Breast epithelium (tissue), 4 donors: Measurements from ENCODE around the gene MDN1. TPM values are rescaled to one million over a fixed set of nuclear protein-coding genes. Genes with fewer than 3 reads are reported as not detected.
A peak's percentile ranks its signal among the peaks of the same experiment; 100 is the strongest.

Source experiments
- DNase-seq, 2 donors: peaks; one replicate each; pipeline ENCODE4 v3.0.0-alpha.2; 2019; ENCODE audit warnings: low spot score in 2 of 2
- H3K27ac ChIP-seq, 2 donors: fragments of 200-600 bp; sonication (generic) in 1 of 2; one replicate each; pipeline ENCODE4 v1.5.1; 2016 to 2019; ENCODE audit warnings: mild to moderate bottlenecking in 1 of 2
- H3K27me3 ChIP-seq, 2 donors: fragments of 200-600 bp; sonication (generic) in 1 of 2; one replicate each; pipeline versions ENCODE4 v1.5.1 to v1.6.0; 2017 to 2019; ENCODE audit warnings: control low read depth in 1 of 2, mild to moderate bottlenecking in 1 of 2
- H3K36me3 ChIP-seq: fragments of 200-600 bp; one replicate; pipeline ENCODE4 v1.5.1; 2019
- H3K4me1 ChIP-seq, 2 donors: fragments of 200-600 bp; sonication (generic); one replicate each; pipeline ENCODE4 v1.5.1; 2016 to 2019; ENCODE audit warnings: control low read depth in 1 of 2
- H3K4me3 ChIP-seq, 3 donors: fragments of 200-600 bp; sonication (generic); 1 replicate in 2 of 3; 2 replicates in 1 of 3; pipeline ENCODE4 v1.5.1; 2016 to 2019; ENCODE audit warnings: mild to moderate bottlenecking in 3 of 3, moderate library complexity in 2 of 3
- H3K9me3 ChIP-seq, 2 donors: fragments of 200-600 bp; sonication (generic) in 1 of 2; one replicate each; pipeline ENCODE4 v1.5.1; 2016 to 2019; ENCODE audit warnings: control low read depth in 1 of 2
- CTCF ChIP-seq, 3 donors: fragments of 450-650 bp; IDR thresholded peaks; one replicate each; pipeline ENCODE4 v1.5.1; 2016 to 2017; ENCODE audit warnings: antibody characterized with exemption in 3 of 3, mild to moderate bottlenecking in 3 of 3, moderate library complexity in 3 of 3
- POLR2A ChIP-seq: fragments of 450-650 bp; IDR thresholded peaks from one replicate; pipeline ENCODE4 v1.6.1; 2016; ENCODE audit warnings: antibody characterized with exemption, mild to moderate bottlenecking, moderate library complexity
- POLR2AphosphoS5 ChIP-seq, 3 donors: sonication (generic); formaldehyde crosslinking; IDR thresholded peaks; one replicate each; pipeline ENCODE4 v1.6.1; 2017; ENCODE audit warnings: antibody characterized with exemption in 3 of 3
- intact Hi-C: fragments of 100-400 bp; cut with DNase I; formaldehyde crosslinking; loops from one replicate; pipeline ENCODE4 v1.15.1; 2023; ENCODE audit warnings: low total_unique reads
- total RNA-seq, 3 donors: library from RNA; depleted of rRNA; stranded (reverse); fragments of >200 nt; gene quantifications; one replicate each; pipeline ENCODE4 v1.1.0, GENCODE V29; 2016

MDN1 gene
- total RNA-seq, 3 donors from 2014 or later, result 24.6 to 38.8 (median 38.0) TPM

GRCh38 chr6:89661559-89661958 lies 158.0 kb downstream of the MDN1 start:
- Histone ChIP-seq H3K36me3 (no peaks in the 10 kb centered on the region), H3K4me1 (no peaks in the 10 kb centered on the region), H3K4me3 (no peak overlapping the region), H3K9me3 (no peaks in the 10 kb centered on the region), H3K27ac (no peak overlapping the region), H3K27me3 (no peaks in the 10 kb centered on the region)
- DNase-seq, result no peak
- intact Hi-C loops, result no loop called here
- TF ChIP-seq POLR2AphosphoS5 (IDR thresholded peaks at IDR 0.05) (no peak), CTCF (IDR thresholded peaks at IDR 0.05) (no peak), POLR2A (no peak)

- DNase-seq, result no peak
- Histone ChIP-seq H3K4me3 (no peak overlapping the region), H3K9me3 (no peaks in the 10 kb centered on the region), H3K27me3 (no peaks in the 10 kb centered on the region), H3K4me1 (no peaks in the 10 kb centered on the region), H3K27ac (no peak overlapping the region), H3K36me3 (no peaks in the 10 kb centered on the region)
- no peak for TF ChIP-seq CTCF (IDR thresholded peaks at IDR 0.05)
- TF ChIP-seq POLR2A, result no peak
- no peak for TF ChIP-seq POLR2AphosphoS5 (IDR thresholded peaks at IDR 0.05)
- intact Hi-C loops, result no loop called here
Observed at GRCh38 chr6:89660981-89661380, 158.6 kb downstream of the MDN1 start.

- no peak for DNase-seq
- H3K4me3 ChIP-seq, result no peak overlapping the region
- peak overlapping the region in 1 of 2 donors; percentile 25 for H3K27ac ChIP-seq
- TF ChIP-seq POLR2A (no peak), POLR2AphosphoS5 (IDR thresholded peaks at IDR 0.05) (no peak), CTCF (IDR thresholded peaks at IDR 0.05) (no peak)
- intact Hi-C loops, result no loop called here
- H3K36me3 ChIP-seq, result no peaks in the 10 kb centered on the region
- H3K4me1 ChIP-seq, result no peaks in the 10 kb centered on the region
- H3K27me3 ChIP-seq, result no peaks in the 10 kb centered on the region
- H3K9me3 ChIP-seq, result no peaks in the 10 kb centered on the region
Observed at GRCh38 chr6:89657445-89658158, 162.0 kb downstream of the MDN1 start.

- no peak overlapping the region for H3K4me3 ChIP-seq
- H3K4me1 ChIP-seq, result no peaks in the 10 kb centered on the region
- intact Hi-C loops, result no loop called here
- no peak for DNase-seq
- TF ChIP-seq POLR2AphosphoS5 (IDR thresholded peaks at IDR 0.05) (no peak), CTCF (IDR thresholded peaks at IDR 0.05) (no peak), POLR2A (no peak)
- H3K36me3 ChIP-seq, result no peaks in the 10 kb centered on the region
- no peaks in the 10 kb centered on the region for H3K27me3 ChIP-seq
- H3K27ac ChIP-seq, result no peak overlapping the region
- no peaks in the 10 kb centered on the region for H3K9me3 ChIP-seq
Observed at GRCh38 chr6:89655122-89655521, 164.5 kb downstream of the MDN1 start.

GRCh38 chr6:89650579-89650978 lies 169.0 kb downstream of the MDN1 start:
- no peaks in the 10 kb centered on the region for H3K9me3 ChIP-seq
- DNase-seq, result no peak
- TF ChIP-seq POLR2AphosphoS5 (IDR thresholded peaks at IDR 0.05) (no peak), POLR2A (no peak), CTCF (IDR thresholded peaks at IDR 0.05) (no peak)
- no peaks in the 10 kb centered on the region for H3K27me3 ChIP-seq
- intact Hi-C loops, result no loop called here
- no peaks in the 10 kb centered on the region for H3K36me3 ChIP-seq
- no peak overlapping the region for H3K4me3 ChIP-seq
- no peaks in the 10 kb centered on the region for H3K4me1 ChIP-seq
- no peak overlapping the region for H3K27ac ChIP-seq
